GM13977 (cell line): Measurements from ENCODE around the gene TCERG1L.

Experiments used
- DNase-seq: peaks from one replicate; pipeline ENCODE4 v3.0.0; 2012; ENCODE audit warnings: low spot score
- in situ Hi-C: fragments of 300-500 bp; cut with MboI; formaldehyde crosslinking; loops from one replicate; pipeline ENCODE4 v1.12.0; 2022; ENCODE audit warnings: low sequenced_read_pairs, low pct_unique_long_range_greater_than_20kb, mixed read lengths, inconsistent platforms; ENCODE audit not compliant: unreplicated experiment
- TF ChIP-seq, protein P1 (sequence below): IDR thresholded peaks from 2 replicates; pipeline ENCODE4 v1.5.1; 2012; ENCODE audit warnings: mild to moderate bottlenecking, control low read depth; ENCODE audit not compliant: insufficient read depth; ENCODE audit errors: extremely low read depth, missing control alignments

Gene TCERG1L

GRCh38 chr10:131259535-131259934 lies 52.0 kb downstream of the TCERG1L start:
- TF ChIP-seq, protein P1, sequence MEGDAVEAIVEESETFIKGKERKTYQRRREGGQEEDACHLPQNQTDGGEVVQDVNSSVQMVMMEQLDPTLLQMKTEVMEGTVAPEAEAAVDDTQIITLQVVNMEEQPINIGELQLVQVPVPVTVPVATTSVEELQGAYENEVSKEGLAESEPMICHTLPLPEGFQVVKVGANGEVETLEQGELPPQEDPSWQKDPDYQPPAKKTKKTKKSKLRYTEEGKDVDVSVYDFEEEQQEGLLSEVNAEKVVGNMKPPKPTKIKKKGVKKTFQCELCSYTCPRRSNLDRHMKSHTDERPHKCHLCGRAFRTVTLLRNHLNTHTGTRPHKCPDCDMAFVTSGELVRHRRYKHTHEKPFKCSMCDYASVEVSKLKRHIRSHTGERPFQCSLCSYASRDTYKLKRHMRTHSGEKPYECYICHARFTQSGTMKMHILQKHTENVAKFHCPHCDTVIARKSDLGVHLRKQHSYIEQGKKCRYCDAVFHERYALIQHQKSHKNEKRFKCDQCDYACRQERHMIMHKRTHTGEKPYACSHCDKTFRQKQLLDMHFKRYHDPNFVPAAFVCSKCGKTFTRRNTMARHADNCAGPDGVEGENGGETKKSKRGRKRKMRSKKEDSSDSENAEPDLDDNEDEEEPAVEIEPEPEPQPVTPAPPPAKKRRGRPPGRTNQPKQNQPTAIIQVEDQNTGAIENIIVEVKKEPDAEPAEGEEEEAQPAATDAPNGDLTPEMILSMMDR: no peak
- in situ Hi-C loops: no loop called here
- DNase-seq: no peak

DNA sequence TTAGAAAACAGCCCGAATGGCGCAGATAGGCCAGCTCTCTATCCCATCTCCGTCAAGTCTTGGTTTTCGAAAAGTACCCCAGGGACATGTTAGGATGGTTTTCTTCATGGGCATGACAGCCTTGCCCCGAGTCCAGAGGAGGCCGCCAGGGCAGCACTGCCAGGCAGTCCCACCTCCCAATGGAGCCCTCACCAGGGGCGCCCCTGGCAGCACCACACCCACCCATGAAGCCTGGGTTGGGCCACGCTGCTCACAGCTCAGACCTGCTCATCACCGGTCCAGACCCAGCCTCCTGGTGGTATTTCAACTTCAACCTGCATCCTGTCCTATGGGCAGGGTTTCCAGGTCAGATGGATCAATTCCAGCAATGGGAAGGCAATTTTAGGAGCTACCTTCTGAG lies 53.3 kb downstream of the TCERG1L start:
- TF ChIP-seq, protein P1: no peak
- DNase-seq: no peak
- in situ Hi-C loops: no loop called here

DNA sequence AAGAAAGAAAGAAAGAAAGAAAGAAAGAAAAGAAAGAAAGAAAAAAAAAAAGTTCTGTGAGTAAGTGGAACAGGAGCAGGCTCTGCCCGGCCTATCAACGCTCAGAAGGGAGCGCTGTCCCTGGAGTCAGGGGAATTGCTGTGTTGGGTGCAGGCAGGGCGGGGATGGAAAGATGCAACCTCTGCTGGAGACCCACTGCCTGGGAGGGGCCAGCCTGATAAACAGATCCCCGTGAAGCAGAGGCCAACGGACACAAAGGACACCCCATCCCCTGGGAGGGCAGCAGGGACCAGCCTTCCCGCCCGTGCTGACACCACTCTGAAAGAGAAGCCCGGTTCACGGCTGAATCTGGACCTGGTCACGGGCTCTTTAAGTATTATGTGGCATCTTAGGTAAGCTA lies 54.5 kb downstream of the TCERG1L start:
- in situ Hi-C loops: no loop called here
- TF ChIP-seq, protein P1: no peak
- DNase-seq: no peak

DNA sequence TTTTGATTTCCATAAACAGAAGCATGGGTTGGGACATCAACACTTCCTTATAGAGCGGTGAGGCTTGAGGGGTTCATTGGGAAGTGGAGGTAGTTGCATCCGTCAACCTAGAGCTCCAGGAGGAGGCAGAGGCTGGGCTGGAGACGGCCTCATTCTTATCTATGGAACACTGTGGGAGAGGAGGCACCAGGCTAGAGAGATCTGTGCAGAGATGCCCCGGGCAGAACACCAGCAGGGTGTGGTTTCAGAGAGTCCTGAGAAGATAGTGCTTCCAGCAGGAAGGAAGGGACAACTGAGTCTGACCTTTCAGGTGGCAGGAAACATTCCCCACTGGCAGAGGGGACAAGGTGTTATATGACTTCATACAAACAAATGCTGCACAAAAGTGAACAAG lies 56.7 kb downstream of the TCERG1L start:
- DNase-seq: no peak
- in situ Hi-C loops: no loop called here
- TF ChIP-seq, protein P1: no peak

DNA sequence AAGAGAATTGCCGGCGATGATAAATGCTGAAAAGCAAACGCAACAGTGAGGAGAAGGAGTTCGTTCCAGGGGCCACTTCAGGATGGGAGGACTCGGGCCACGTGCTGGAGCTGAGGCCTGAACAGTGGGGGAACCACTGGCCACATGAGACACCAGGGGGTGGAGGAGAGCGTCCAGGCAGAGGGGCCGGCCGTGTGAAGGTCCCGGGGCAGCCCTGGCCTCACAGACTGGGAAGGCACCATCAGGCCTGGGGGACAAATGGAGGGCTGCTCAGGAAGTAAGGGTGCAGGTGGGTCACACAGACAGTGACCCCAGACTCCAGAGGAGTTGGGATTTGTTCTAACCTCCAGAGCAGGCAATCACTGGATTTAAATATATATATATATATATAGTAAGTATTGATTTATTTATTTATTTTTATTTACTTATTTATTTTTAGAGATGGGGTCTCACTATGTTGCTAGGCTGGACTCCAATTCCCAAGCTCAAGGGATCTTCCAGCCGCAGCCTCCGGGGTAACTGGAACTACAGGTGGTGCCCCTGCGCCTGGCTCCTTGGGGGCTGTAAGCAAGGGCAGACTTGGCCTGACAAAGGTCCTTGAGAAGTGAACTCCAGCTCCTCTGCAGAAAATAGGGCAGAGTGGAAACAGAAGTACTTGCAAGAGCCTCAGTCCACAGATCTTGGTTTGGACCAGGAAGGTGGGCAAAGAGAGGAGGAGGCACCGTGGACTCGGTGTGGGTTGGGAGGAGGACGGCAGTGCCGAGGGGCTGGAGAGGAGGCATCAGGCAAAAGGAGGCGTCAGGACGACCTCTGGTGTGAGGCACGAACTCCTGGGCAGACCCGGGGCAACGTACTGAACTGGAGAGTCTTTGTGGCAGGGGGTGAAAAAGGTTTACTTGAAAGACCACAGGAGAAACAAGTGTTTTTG lies 57.3 kb downstream of the TCERG1L start:
- in situ Hi-C loops: no loop called here
- no peak for DNase-seq
- TF ChIP-seq, protein P1: no peak

DNA sequence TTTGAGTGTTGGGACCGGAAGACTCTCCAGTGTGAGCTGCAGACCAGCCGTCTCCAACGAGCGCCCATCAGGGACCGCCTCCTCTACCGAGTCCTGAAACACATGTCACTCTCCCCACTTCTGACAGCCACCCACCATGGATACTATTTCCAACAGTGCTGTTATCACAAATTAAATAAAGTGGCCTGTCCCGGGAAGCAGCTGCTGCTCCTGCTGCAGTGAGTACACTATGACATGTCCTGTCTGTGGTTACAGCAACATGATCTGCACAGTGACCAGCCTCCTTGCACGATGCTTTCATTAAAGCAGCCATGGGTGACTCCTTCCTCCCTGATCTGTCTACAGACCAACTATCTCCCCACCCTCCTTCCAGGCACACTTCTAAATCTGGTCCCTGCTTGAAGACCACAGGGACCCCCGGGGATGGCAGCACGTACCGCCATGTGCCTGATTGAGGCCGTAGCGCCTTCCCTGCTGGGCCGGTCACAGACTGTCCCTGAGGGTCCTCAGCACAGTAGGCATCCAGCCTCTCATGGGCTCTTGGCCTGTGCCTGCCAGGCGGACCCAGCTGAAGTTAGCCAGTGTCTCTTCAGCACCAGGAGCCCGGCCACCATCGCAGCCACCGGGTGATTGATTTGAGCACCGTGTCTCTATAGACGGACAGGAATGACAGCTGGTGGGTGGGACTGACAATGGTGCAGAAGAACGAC lies 58.8 kb downstream of the TCERG1L start:
- DNase-seq: no peak
- in situ Hi-C loops: no loop called here
- TF ChIP-seq, protein P1: no peak
